ENCODE measurements around the gene TPPP3. TPM values are rescaled to one million over a fixed set of nuclear protein-coding genes. Genes with fewer than 3 reads are reported as not detected.
"Not testable (repeated sequence)": the region's sequence is repeated elsewhere in the genome, so short reads cannot be mapped to it uniquely, and the experiment has no call there.

TPPP3 gene
- total RNA-seq, 1 donor from 2014 or later = 1.5 TPM

- Mint-ChIP-seq H3K36me3 (ENCODE audit: unreplicated experiment) (no peaks in the 10 kb centered on the region), H3K9me3 (ENCODE audit: unreplicated experiment) (no peaks in the 10 kb centered on the region), H3K4me1 (ENCODE audit: unreplicated experiment) (peaks cover 16% of the 10 kb centered on the region), H3K27me3 (ENCODE audit: unreplicated experiment) (no peaks in the 10 kb centered on the region), H3K27ac (ENCODE audit: unreplicated experiment) (peak within 1 kb of the TSS; percentile 87), H3K4me3 (ENCODE audit: unreplicated experiment) (peak within 1 kb of the TSS; percentile 81)
- peak; percentile 94 for DNase-seq (ENCODE audit: extremely low spot score, unreplicated experiment)
- TF ChIP-seq, protein P1, sequence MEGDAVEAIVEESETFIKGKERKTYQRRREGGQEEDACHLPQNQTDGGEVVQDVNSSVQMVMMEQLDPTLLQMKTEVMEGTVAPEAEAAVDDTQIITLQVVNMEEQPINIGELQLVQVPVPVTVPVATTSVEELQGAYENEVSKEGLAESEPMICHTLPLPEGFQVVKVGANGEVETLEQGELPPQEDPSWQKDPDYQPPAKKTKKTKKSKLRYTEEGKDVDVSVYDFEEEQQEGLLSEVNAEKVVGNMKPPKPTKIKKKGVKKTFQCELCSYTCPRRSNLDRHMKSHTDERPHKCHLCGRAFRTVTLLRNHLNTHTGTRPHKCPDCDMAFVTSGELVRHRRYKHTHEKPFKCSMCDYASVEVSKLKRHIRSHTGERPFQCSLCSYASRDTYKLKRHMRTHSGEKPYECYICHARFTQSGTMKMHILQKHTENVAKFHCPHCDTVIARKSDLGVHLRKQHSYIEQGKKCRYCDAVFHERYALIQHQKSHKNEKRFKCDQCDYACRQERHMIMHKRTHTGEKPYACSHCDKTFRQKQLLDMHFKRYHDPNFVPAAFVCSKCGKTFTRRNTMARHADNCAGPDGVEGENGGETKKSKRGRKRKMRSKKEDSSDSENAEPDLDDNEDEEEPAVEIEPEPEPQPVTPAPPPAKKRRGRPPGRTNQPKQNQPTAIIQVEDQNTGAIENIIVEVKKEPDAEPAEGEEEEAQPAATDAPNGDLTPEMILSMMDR (IDR thresholded peaks at IDR 0.05) = peak; percentile 67
These were observed 22.8 kb upstream of the TPPP3 start, which contains the start of gene ZDHHC1 for GRCh38 chr16:67415872-67416793. ZDHHC1 (minus strand) TSS chr16:67416477; CDS start chr16:67407775, 8,702 bp downstream.

DNA sequence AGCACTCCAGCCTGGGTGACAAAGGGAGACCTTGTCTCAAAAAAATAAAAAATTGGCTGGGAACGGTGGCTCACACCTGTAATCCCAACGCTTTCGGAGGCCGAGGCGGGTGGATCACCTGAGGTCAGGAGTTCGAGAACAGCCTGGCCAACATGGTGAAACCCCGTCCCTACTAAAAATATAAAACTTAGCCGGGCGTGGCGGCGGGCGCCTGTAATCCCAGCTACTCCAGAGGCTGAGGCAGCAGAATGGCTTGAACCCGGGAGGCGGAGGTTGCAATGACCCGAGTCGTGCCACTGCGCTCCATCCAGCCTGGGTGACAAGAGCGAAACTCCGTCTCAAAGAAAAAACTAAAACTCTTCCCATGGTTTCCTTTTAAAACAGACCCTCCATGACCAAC lies 22.1 kb upstream of the TPPP3 start:
- Mint-ChIP-seq H3K27ac (ENCODE audit: unreplicated experiment) (peak overlapping the region; percentile 87), H3K4me1 (ENCODE audit: unreplicated experiment) (peaks cover 16% of the 10 kb centered on the region), H3K4me3 (ENCODE audit: unreplicated experiment) (peak overlapping the region; percentile 78)
- not testable (repeated sequence) for H3K36me3 Mint-ChIP-seq (ENCODE audit: unreplicated experiment); DNase-seq (ENCODE audit: extremely low spot score, unreplicated experiment); H3K27me3 Mint-ChIP-seq (ENCODE audit: unreplicated experiment); H3K9me3 Mint-ChIP-seq (ENCODE audit: unreplicated experiment)

DNA sequence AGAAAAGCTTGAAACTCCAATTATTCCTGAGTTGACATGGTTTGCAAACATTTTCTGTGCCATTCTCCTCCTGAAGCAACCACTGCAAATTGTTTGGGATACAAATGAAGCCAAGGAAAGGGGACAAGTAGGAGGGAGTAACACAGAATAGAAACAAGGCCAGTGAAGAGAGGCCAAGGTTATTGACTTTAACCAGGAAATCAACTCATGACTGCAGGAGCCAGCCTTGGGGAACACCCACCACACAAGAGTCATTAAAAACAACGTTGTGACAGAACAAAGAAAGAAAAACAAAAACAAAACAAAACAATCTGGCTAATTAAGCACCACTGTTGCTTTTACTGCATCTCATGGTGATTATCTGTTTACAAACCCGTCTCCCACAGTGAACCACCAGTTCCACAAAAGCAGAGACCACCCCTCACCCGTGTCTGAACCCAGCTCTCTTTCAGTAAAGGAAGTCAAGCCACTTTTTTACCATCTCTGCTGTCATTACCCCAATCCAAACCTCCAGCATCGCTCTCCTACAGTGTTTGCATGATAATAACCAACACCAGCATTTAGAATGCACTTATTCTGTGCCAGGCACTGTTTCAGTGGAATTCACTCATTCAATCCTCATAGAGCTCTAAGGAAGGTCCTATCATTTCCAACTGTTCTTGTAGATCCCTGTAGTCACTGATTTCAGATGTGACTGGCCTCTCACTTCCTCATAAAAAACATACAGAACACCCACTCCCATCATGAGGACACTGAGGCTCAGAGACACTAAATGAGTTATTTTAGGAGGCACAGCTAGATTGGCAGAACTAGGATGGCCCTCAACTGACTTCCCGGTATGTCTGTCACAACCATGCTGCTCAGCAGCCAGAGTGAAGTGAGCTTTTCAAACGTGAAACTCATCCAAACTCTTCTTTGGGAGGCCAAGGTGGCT lies 20.9 kb upstream of the TPPP3 start:
- Mint-ChIP-seq H3K9me3 (ENCODE audit: unreplicated experiment) (no peaks in the 10 kb centered on the region), H3K27me3 (ENCODE audit: unreplicated experiment) (no peaks in the 10 kb centered on the region), H3K4me3 (ENCODE audit: unreplicated experiment) (no peak overlapping the region), H3K36me3 (ENCODE audit: unreplicated experiment) (no peaks in the 10 kb centered on the region), H3K4me1 (ENCODE audit: unreplicated experiment) (peaks cover 16% of the 10 kb centered on the region), H3K27ac (ENCODE audit: unreplicated experiment) (no peak overlapping the region)
- no peak for DNase-seq (ENCODE audit: extremely low spot score, unreplicated experiment)
- TF ChIP-seq, protein P1 (IDR thresholded peaks at IDR 0.05) = no peak

DNA sequence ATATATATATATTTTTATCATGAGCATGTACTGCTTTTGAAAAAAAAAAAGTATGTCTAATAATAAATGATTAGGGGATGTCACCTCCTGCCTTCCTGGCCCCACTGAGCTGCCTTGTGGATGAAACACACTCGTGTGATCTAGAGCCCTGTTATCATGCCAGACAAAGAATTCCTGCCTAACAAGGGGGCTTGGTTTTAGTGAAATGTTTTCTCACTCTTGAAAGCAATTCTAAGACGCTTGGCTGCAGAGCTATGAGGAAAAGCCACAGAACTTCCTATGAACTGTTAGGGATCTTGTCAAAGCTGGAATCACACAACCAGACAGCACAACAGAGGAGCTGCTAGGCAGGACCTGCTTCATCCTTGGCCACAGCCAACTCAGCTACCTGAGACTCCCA lies 19.0 kb upstream of the TPPP3 start:
- no peaks in the 10 kb centered on the region for H3K36me3 Mint-ChIP-seq (ENCODE audit: unreplicated experiment)
- peaks cover 24% of the 10 kb centered on the region for H3K4me1 Mint-ChIP-seq (ENCODE audit: unreplicated experiment)
- no peak overlapping the region for H3K27ac Mint-ChIP-seq (ENCODE audit: unreplicated experiment)
- TF ChIP-seq, protein P1 (IDR thresholded peaks at IDR 0.05) = no peak
- H3K4me3 Mint-ChIP-seq (ENCODE audit: unreplicated experiment) = no peak overlapping the region
- H3K9me3 Mint-ChIP-seq (ENCODE audit: unreplicated experiment) = no peaks in the 10 kb centered on the region
- no peaks in the 10 kb centered on the region for H3K27me3 Mint-ChIP-seq (ENCODE audit: unreplicated experiment)
- no peak for DNase-seq (ENCODE audit: extremely low spot score, unreplicated experiment)

DNA sequence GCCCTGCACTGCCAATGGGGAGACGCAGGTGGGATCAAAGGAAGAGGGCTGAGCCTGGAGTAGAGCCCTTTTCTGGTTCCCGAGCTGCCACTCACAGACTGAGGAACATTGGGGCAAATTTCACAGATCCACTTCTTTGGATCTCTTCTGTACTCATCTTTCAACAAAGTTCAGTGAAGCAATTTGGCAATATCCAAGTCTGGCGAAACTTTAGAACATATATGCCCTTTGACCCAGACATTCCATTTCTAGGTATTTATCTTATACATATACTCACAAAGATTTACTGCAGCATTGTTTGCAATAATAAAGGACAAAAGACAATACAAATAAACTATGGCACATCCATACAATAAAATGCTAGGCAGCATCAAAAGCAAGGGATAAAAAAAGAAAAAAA lies 18.0 kb upstream of the TPPP3 start:
- H3K27ac Mint-ChIP-seq (ENCODE audit: unreplicated experiment) = no peak overlapping the region
- H3K4me3 Mint-ChIP-seq (ENCODE audit: unreplicated experiment) = no peak overlapping the region
- H3K36me3 Mint-ChIP-seq (ENCODE audit: unreplicated experiment) = no peaks in the 10 kb centered on the region
- no peak for DNase-seq (ENCODE audit: extremely low spot score, unreplicated experiment)
- no peaks in the 10 kb centered on the region for H3K9me3 Mint-ChIP-seq (ENCODE audit: unreplicated experiment)
- TF ChIP-seq, protein P1 (IDR thresholded peaks at IDR 0.05) = no peak
- H3K27me3 Mint-ChIP-seq (ENCODE audit: unreplicated experiment) = no peaks in the 10 kb centered on the region
- peaks cover 26% of the 10 kb centered on the region for H3K4me1 Mint-ChIP-seq (ENCODE audit: unreplicated experiment)

Data from osteocyte (in vitro differentiated cells).